ENCODE results near the gene RGMA. TPM values are rescaled to one million over a fixed set of nuclear protein-coding genes. Genes with fewer than 3 reads are reported as not detected.

The RGMA gene
- total and polyA plus RNA-seq, 2 donors from 2014 or later, result 4.4 to 4.7 TPM

- no peak overlapping the region for H3K9ac ChIP-seq (ENCODE audit: low read length in 3 of 3)
- intact Hi-C loops (cut with DNase I), result no loop called here
- peaks cover 6% of the 10 kb centered on the region for H3K27me3 ChIP-seq (ENCODE audit: control insufficient read depth, insufficient read depth, low read length)
- no peaks in the 10 kb centered on the region for H3K36me3 ChIP-seq (ENCODE audit: control insufficient read depth in 2 of 3, insufficient read depth in 3 of 3, low read length in 3 of 3)
- H3K4me1 ChIP-seq (ENCODE audit: control insufficient read depth in 2 of 3, insufficient read depth in 2 of 3, low read depth in 1 of 3, low read length in 3 of 3), result no peaks in the 10 kb centered on the region
- no peak overlapping the region for H3K4me3 ChIP-seq (ENCODE audit: low read length in 3 of 3)
- TF ChIP-seq, protein P1, sequence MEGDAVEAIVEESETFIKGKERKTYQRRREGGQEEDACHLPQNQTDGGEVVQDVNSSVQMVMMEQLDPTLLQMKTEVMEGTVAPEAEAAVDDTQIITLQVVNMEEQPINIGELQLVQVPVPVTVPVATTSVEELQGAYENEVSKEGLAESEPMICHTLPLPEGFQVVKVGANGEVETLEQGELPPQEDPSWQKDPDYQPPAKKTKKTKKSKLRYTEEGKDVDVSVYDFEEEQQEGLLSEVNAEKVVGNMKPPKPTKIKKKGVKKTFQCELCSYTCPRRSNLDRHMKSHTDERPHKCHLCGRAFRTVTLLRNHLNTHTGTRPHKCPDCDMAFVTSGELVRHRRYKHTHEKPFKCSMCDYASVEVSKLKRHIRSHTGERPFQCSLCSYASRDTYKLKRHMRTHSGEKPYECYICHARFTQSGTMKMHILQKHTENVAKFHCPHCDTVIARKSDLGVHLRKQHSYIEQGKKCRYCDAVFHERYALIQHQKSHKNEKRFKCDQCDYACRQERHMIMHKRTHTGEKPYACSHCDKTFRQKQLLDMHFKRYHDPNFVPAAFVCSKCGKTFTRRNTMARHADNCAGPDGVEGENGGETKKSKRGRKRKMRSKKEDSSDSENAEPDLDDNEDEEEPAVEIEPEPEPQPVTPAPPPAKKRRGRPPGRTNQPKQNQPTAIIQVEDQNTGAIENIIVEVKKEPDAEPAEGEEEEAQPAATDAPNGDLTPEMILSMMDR (IDR thresholded peaks at IDR 0.05; ENCODE audit: borderline replicate concordance, extremely low read depth, insufficient read depth), result no peak
- FAIRE-seq (no peak), DNase-seq (no peak)
- no peaks in the 10 kb centered on the region for H3K9me3 ChIP-seq (ENCODE audit: control insufficient read depth in 2 of 3, insufficient read depth in 1 of 3, low read length in 3 of 3)
- no peak overlapping the region for H3K27ac ChIP-seq (ENCODE audit: low read depth in 2 of 2, low read length in 2 of 2)
Observed at GRCh38 chr15:93111451-93111850, 22.4 kb upstream of the RGMA start.

DNA sequence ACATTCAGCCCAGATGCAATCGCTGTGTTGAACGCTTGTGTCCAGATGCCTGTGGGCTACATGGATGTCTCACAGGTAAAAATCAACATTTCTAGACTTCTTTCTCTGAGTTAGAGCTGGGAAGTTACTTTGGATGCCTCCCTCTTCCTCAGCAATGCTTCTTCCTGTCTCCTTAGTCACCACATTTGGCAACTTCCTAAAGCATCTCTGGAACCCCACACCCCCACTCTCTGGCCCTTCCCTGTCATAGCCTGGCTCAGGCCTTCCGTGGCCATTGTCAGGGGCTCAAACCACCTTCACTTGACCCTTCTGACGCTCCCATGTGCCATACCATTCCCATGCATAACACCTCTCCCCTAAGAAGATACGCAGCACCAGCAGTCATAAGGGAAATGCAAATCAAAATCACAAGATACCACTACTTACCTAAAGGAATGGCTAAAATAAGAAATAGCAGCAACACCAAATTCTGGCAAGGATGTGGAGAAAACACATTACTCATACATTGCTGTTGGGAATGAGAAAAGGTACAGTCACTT lies 21.6 kb upstream of the RGMA start:
- no peak overlapping the region for H3K9ac ChIP-seq (ENCODE audit: low read length in 3 of 3)
- H3K36me3 ChIP-seq (ENCODE audit: control insufficient read depth in 2 of 3, insufficient read depth in 3 of 3, low read length in 3 of 3), result no peaks in the 10 kb centered on the region
- intact Hi-C loops (cut with DNase I), result no loop called here
- H3K27me3 ChIP-seq (ENCODE audit: control insufficient read depth, insufficient read depth, low read length), result peaks cover 6% of the 10 kb centered on the region
- H3K9me3 ChIP-seq (ENCODE audit: control insufficient read depth in 2 of 3, insufficient read depth in 1 of 3, low read length in 3 of 3), result no peaks in the 10 kb centered on the region
- H3K4me1 ChIP-seq (ENCODE audit: control insufficient read depth in 2 of 3, insufficient read depth in 2 of 3, low read depth in 1 of 3, low read length in 3 of 3), result no peaks in the 10 kb centered on the region
- no peak overlapping the region for H3K27ac ChIP-seq (ENCODE audit: low read depth in 2 of 2, low read length in 2 of 2)
- DNase-seq, result no peak
- no peak overlapping the region for H3K4me3 ChIP-seq (ENCODE audit: low read length in 3 of 3)
- FAIRE-seq, result no peak
- TF ChIP-seq, protein P1 (IDR thresholded peaks at IDR 0.05; ENCODE audit: borderline replicate concordance, extremely low read depth, insufficient read depth), result no peak

DNA sequence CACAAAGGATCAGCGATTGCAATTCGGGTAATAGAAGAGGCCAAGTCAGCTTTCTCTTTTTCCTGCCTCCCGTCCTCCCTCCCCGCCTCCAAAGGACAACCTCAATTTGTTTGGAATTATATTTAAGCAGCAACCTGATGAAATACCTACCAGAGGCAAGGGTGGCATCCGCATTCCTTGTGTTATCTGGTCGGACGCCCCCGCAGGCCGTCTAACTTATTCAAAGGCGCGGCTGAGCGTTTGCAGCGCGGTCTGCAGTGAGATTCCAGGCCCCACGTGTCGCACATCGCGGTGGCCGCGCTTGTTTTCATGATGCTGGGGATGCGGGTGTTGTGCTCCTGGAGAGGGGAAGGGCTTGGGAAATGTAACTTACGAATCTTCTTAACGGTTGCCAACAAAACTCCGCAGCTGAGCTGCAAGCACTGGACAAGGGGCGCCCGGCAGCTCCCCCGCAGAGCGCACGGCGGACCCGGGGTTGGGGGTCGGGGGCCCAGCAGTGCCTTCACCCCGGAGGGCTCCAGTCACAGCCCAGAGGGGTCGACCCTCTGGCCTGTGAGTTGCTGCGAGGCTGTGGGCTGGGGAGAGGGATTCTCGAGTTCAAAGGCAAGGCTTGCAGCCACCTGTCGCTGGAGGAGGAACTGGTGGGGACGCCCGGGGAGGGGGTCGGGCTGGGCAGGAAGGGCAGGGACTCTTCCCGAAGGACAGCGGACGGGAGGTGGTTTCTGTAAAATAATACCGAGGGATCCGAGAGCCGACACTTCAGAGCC lies 20.5 kb upstream of the RGMA start:
- DNase-seq (peak in 3 of 5 donors; percentile 51 to 66 (median 53)), FAIRE-seq (no peak)
- Histone ChIP-seq H3K27me3 (ENCODE audit: control insufficient read depth, insufficient read depth, low read length) (peaks cover 6% of the 10 kb centered on the region), H3K36me3 (ENCODE audit: control insufficient read depth in 2 of 3, insufficient read depth in 3 of 3, low read length in 3 of 3) (no peaks in the 10 kb centered on the region), H3K4me3 (ENCODE audit: low read length in 3 of 3) (no peak overlapping the region), H3K9ac (ENCODE audit: low read length in 3 of 3) (no peak overlapping the region), H3K4me1 (ENCODE audit: control insufficient read depth in 2 of 3, insufficient read depth in 2 of 3, low read depth in 1 of 3, low read length in 3 of 3) (no peaks in the 10 kb centered on the region), H3K9me3 (ENCODE audit: control insufficient read depth in 2 of 3, insufficient read depth in 1 of 3, low read length in 3 of 3) (no peaks in the 10 kb centered on the region), H3K27ac (ENCODE audit: low read depth in 2 of 2, low read length in 2 of 2) (no peak overlapping the region)
- TF ChIP-seq, protein P1 (IDR thresholded peaks at IDR 0.05; ENCODE audit: borderline replicate concordance, extremely low read depth, insufficient read depth), result no peak
- intact Hi-C loops (cut with DNase I), result no loop called here
